ENCODE data around the gene BTC. TPM values are rescaled to one million over a fixed set of nuclear protein-coding genes. Genes with fewer than 3 reads are reported as not detected.

The BTC gene
- polyA plus RNA-seq, 1 donor (not counting 4 experiments of a cell fraction or from before 2014, with no cell fraction given): 0.58 TPM

- Histone ChIP-seq H3K9me1 (ENCODE audit: control insufficient read depth, extremely low read depth, insufficient read depth, low read length) (no peaks in the 10 kb centered on the region), H3K79me2 (ENCODE audit: control insufficient read depth, insufficient read depth, low read length) (no peaks in the 10 kb centered on the region), H3K36me3 (ENCODE audit: control insufficient read depth in 2 of 2, extremely low read depth in 1 of 2, insufficient read depth in 2 of 2, low read length in 2 of 2) (no peaks in the 10 kb centered on the region), H3K4me1 (ENCODE audit: control insufficient read depth, extremely low read depth, insufficient read depth, low read length) (no peaks in the 10 kb centered on the region), H2AFZ (ENCODE audit: control insufficient read depth, low read length) (no peak overlapping the region), H3K27me3 (ENCODE audit: control insufficient read depth, extremely low read depth, insufficient read depth, low read length) (peaks cover 2% of the 10 kb centered on the region), H4K20me1 (ENCODE audit: control insufficient read depth, extremely low read depth, insufficient read depth, low read length) (no peaks in the 10 kb centered on the region), H3K4me2 (ENCODE audit: control insufficient read depth, extremely low read depth, insufficient read depth, low read depth, low read length) (no peak overlapping the region), H3K9me3 (ENCODE audit: control insufficient read depth, low read depth, low read length) (no peaks in the 10 kb centered on the region), H3K9ac (ENCODE audit: control insufficient read depth, extremely low read depth, insufficient read depth, low read length) (no peak overlapping the region), H3K27ac (ENCODE audit: control insufficient read depth, insufficient read depth, low read length) (no peak overlapping the region), H3K4me3 (ENCODE audit: control insufficient read depth in 2 of 3, extremely low read depth in 1 of 3, insufficient read depth in 2 of 3, low read depth in 1 of 3, low read length in 3 of 3) (no peak overlapping the region)
- DNase-seq (ENCODE audit: low read depth, low spot score) (no peak), FAIRE-seq (no peak)
- TF ChIP-seq CTCF (optimal IDR thresholded peaks at IDR 0.05 in 1 of 3, IDR thresholded peaks at IDR 0.05 in 1 of 3, conservative IDR thresholded peaks at IDR 0.05 in 1 of 3; ENCODE audit: extremely low read depth in 1 of 3, insufficient read depth in 2 of 3, low read length in 3 of 3) (no peak), EZH2 (IDR thresholded peaks at IDR 0.05; ENCODE audit: low read length) (no peak)
- dilution Hi-C loops (cut with MboI; ENCODE audit: extremely low pct_ligation_motif_present, low sequenced_read_pairs): no loop called here
Observed at GRCh38 chr4:74752798-74753197, 41.5 kb downstream of the BTC start.

- H3K4me1 ChIP-seq (ENCODE audit: control insufficient read depth, extremely low read depth, insufficient read depth, low read length): no peaks in the 10 kb centered on the region
- no peaks in the 10 kb centered on the region for H3K36me3 ChIP-seq (ENCODE audit: control insufficient read depth in 2 of 2, extremely low read depth in 1 of 2, insufficient read depth in 2 of 2, low read length in 2 of 2)
- H3K27ac ChIP-seq (ENCODE audit: control insufficient read depth, insufficient read depth, low read length): no peak overlapping the region
- no peak overlapping the region for H2AFZ ChIP-seq (ENCODE audit: control insufficient read depth, low read length)
- no peak overlapping the region for H3K4me3 ChIP-seq (ENCODE audit: control insufficient read depth in 2 of 3, extremely low read depth in 1 of 3, insufficient read depth in 2 of 3, low read depth in 1 of 3, low read length in 3 of 3)
- FAIRE-seq (no peak), DNase-seq (ENCODE audit: low read depth, low spot score) (no peak)
- H3K79me2 ChIP-seq (ENCODE audit: control insufficient read depth, insufficient read depth, low read length): no peaks in the 10 kb centered on the region
- H3K4me2 ChIP-seq (ENCODE audit: control insufficient read depth, extremely low read depth, insufficient read depth, low read depth, low read length): no peak overlapping the region
- TF ChIP-seq CTCF (optimal IDR thresholded peaks at IDR 0.05 in 1 of 3, IDR thresholded peaks at IDR 0.05 in 1 of 3, conservative IDR thresholded peaks at IDR 0.05 in 1 of 3; ENCODE audit: extremely low read depth in 1 of 3, insufficient read depth in 2 of 3, low read length in 3 of 3) (no peak), EZH2 (IDR thresholded peaks at IDR 0.05; ENCODE audit: low read length) (no peak)
- peaks cover 2% of the 10 kb centered on the region for H3K27me3 ChIP-seq (ENCODE audit: control insufficient read depth, extremely low read depth, insufficient read depth, low read length)
- no peak overlapping the region for H3K9ac ChIP-seq (ENCODE audit: control insufficient read depth, extremely low read depth, insufficient read depth, low read length)
- H3K9me3 ChIP-seq (ENCODE audit: control insufficient read depth, low read depth, low read length): no peaks in the 10 kb centered on the region
- no peaks in the 10 kb centered on the region for H4K20me1 ChIP-seq (ENCODE audit: control insufficient read depth, extremely low read depth, insufficient read depth, low read length)
- H3K9me1 ChIP-seq (ENCODE audit: control insufficient read depth, extremely low read depth, insufficient read depth, low read length): no peaks in the 10 kb centered on the region
- dilution Hi-C loops (cut with MboI; ENCODE audit: extremely low pct_ligation_motif_present, low sequenced_read_pairs): no loop called here
Observed at GRCh38 chr4:74751856-74752255, 42.5 kb downstream of the BTC start.

Measured in keratinocyte (primary cell).